ENCODE data around the gene VPS18. TPM values are rescaled to one million over a fixed set of nuclear protein-coding genes. Genes with fewer than 3 reads are reported as not detected.

The VPS18 gene
- total RNA-seq, 1 donor from 2014 or later = 67.2 TPM

- peak; percentile 41 for DNase-seq
Measured at GRCh38 chr15:40936709-40937666, 42.7 kb downstream of the VPS18 start.

DNA sequence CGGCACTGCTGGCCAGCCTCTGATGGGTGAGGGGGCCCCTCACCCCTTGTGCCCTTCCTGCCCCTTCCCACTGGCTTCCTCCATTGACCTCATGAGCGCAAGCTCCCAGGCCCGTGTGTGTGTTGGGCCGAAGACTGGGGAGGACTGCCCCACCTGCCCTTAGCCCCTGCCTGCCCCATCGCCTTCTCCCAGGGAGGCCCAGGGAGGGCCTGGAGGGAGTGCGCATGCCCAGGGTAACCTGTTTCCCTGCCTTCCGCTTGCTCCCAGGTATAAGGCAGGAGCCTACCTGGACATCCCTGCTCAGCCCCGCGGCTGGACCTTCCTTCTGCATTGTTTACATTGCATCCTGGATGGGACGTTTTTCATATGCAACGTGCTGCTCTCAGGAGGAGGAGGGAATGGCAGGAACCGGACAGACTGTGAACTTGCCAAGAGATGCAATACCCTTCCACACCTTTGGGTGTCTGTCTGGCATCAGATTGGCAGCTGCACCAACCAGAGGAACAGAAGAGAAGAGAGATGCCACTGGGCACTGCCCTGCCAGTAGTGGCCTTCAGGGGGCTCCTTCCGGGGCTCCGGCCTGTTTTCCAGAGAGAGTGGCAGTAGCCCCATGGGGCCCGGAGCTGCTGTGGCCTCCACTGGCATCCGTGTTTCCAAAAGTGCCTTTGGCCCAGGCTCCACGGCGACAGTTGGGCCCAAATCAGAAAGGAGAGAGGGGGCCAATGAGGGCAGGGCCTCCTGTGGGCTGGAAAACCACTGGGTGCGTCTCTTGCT lies 43.7 kb downstream of the VPS18 start:
- DNase-seq = peak; percentile 62

GRCh38 chr15:40938536-40938870 lies 44.3 kb downstream of the VPS18 start:
- DNase-seq = no peak

GRCh38 chr15:40940296-40940801 lies 46.1 kb downstream of the VPS18 start:
- DNase-seq = peak; percentile 91

DNA sequence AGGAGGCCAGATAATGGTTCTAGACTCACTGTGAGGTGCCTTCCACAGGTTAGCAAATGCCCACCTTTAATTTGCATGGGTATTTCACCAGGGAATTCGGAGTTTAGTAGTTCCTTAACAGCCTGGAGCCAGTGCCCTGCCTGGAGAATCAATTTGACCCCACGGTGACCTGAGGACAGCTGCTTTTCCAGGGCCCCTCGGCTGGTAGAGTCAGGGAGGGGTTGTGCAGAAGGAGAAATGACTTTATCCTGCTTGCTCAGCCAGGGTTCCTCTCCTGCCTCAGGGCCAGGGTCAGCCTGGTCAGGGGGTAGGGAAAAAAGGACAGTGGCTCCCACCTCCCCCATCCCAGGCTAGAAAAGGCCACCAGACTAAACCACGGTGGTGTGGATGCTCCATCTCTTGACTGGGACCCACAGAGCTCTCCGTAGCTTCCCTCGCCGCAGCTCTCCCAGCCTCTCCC lies 46.8 kb downstream of the VPS18 start:
- DNase-seq = no peak

DNA sequence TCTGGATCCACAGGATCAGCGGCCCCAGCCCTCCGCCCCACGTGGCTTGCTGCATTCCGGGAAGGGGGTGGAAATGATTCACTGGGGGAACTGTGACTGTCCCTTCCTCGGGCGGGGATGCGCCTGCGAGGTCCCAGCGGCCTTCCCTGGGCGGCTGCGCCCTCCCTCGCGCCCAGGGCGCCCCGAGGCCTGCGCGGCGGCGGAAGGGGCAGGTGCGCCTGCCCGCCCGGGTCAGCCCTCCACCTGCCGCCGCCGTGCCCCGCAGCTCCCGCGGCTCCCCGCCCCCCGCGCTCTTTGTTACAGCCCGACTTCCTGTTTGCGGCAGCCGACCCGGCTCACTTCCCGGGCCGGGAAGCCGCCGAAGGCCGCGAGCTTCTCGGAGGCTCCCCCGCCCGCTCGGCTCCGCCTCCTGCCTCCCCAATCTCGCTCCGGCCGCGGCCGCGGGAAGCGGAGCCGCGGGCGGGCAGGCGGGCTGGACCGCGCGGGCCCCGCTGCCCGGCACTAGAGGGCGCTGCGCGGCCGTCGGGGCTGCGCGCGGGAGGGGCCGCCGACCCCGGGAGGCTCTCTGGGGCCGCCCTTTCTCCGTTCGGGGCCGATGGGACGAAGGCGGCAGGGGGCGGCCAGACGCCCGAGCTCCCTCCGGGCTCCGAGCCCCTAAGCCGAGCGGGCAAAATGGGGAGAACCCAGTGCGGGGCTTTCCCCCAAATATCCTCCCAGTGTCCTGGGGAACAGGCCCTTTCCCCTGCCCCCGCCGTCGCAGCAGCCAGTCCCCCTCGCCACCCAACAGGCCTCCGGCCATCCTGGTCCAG lies 47.5 kb downstream of the VPS18 start:
- DNase-seq = peak; percentile 92

- peak; percentile 47 for DNase-seq
Measured at GRCh38 chr15:40942337-40942854, 48.1 kb downstream of the VPS18 start.

DNA sequence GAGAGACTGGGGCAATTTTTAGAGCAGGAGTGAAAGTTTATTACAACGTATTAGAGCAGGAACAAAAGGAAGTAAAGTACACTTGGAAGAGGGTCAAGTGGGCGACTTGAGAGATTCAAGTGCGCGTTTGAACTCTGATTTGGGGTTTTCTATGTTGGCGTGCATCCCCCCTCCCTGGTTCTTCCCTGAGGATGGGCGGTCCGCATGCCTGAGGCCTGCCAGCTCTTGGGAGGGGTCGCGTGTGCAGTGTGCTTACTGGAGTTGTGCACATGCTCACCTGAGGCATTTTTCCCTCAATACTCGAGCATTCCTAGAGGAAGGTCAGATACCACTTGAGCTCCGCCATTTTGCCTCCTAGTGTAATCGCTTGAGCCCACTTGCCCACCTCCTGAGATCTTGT lies 48.6 kb downstream of the VPS18 start:
- DNase-seq = no peak

- no peak for DNase-seq
Measured at GRCh38 chr15:40943764-40944365, 49.6 kb downstream of the VPS18 start.

GRCh38 chr15:40944510-40945296 lies 50.5 kb downstream of the VPS18 start:
- DNase-seq = no peak

- no peak for DNase-seq
Measured at GRCh38 chr15:40948706-40949473, 54.6 kb downstream of the VPS18 start.

DNA sequence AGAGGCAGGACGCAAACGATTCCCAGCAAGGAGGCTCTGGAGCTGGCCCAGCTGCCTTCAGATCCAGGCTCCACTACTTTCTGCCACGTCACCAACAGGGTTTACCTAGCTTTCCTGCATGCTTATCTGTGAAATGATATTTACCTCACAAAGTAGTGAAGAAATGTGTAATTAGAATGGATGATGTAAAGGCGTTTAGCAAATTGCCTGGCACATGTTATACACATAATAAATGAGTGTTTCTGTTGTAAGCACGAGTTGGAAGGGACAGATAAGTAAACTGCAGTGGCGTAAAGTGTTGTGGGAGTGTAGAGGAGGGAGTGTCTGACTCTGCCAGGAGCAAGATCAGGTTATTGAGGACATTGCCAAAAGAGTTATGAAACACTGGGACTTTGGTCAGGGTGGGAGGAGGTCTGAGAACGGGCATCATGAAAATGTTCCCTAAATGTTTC lies 55.5 kb downstream of the VPS18 start:
- no peak for DNase-seq

- DNase-seq = no peak
Measured at GRCh38 chr15:40951764-40952163, 57.5 kb downstream of the VPS18 start.

DNA sequence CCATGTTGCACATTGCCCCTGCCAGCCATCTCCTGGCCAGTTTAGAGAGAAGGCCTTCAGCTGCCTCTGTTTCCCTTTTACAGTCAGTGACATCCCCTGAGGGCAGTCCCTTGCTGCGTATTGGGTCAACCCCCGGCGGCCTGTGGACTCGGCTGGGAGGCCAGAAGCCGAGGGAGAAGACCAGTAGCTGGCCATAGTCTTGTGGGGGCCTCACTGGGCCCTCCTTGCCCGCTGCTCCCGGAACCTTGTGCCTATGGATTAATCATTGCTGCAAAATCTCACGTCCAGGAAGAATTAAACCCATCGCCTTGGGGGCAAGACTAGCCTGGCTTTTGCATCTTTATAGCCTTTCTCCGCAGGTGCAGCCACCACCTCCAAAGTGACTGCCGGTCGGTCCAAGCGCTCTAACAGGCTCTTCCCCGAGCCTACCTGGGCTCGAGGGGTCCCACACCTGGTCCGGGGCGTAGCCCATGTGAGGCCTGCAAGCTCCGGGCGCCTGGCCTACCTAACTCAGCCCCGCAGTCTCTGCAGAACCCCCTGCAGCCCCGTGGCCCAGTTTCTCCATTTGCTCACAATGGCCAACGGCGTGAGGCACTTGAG lies 58.2 kb downstream of the VPS18 start:
- DNase-seq = no peak

DNA sequence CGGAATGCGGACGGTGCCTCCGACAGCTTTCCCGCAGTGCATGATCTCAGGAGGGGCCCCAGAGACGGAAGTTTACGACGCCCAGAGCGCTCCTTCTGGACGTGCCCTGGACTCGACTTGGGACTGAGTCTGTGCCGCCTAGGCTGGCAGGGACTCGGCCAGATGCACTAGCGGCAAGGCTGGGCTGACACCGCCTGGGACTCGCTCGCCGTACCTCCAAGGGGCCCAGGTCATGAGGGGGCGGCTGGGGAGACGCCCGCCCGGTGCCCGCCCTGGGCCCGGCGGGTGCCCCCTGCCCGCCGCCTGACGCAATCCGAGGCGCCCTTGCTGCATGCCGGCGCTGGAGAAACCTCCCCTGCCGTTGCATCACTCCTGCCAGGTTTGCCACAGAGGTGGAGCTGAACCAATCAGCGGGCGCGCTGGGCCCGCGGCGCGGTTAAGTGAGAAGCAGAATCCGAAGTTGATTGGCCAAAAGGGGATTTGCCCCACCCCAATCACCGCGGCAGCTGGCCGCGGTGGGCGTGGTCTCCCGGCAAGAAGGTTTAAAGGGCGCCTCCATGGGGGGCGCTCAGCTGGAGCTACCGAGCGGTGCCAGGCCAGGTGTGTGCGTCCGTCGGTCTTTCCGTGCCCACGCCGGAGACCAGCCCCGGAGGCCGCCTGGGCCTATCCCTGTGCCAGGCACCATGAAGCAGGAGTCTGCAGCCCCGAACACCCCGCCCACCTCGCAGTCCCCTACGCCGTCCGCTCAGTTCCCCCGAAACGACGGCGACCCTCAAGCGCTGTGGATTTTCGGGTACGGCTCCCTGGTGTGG lies 58.9 kb downstream of the VPS18 start, which contains the start of gene CHAC1:
Gene CHAC1 (plus strand): TSS at position 571 of the 812 bp plus-strand sequence. CDS start 113 bp downstream, at position 684.
- peak; percentile 97 for DNase-seq

All from dermis blood vessel endothelial cell (primary cell).